SK-N-SH treated with all-trans-retinoic acid at 6 μM for 48 hours (cell line): ENCODE measurements around the gene SETMAR.

ENCODE experiments used
- ATAC-seq: fragments of 200-7000 bp; cut with Tn5 transposase; 3 replicates; pipeline ENCODE4 v1.9.1; 2020; ENCODE audit warnings: mild to moderate bottlenecking, moderate library complexity
- ARNTL ChIP-seq: fragments of 450-650 bp; formaldehyde crosslinking; IDR thresholded peaks from 2 replicates; pipeline ENCODE4 v1.5.0; 2020; ENCODE audit warnings: low read depth, mild to moderate bottlenecking, moderate library complexity, borderline replicate concordance
- BACH2 ChIP-seq: fragments of 250-450 bp; sonication (Bioruptor Pico); IDR thresholded peaks from 2 replicates; pipeline ENCODE4 v1.9.0; 2021; ENCODE audit warnings: mild to moderate bottlenecking, borderline replicate concordance
- CSDC2 ChIP-seq: fragments of 250-450 bp; sonication (Bioruptor Pico); IDR thresholded peaks from 2 replicates; pipeline ENCODE4 v1.5.0; 2020; ENCODE audit warnings: mild to moderate bottlenecking, moderate library complexity
- CSRNP3 ChIP-seq: fragments of 250-450 bp; sonication (Bioruptor Pico); IDR thresholded peaks from 2 replicates; pipeline ENCODE4 v1.5.1; 2021; ENCODE audit warnings: mild to moderate bottlenecking, moderate library complexity
- ESRRG ChIP-seq: fragments of 250-450 bp; sonication (Bioruptor Pico); IDR thresholded peaks from 2 replicates; pipeline ENCODE4 v1.6.1; 2021; ENCODE audit warnings: mild to moderate bottlenecking
- GLIS3 ChIP-seq: fragments of 250-450 bp; sonication (Bioruptor Pico); IDR thresholded peaks from 2 replicates; pipeline ENCODE4 v1.5.0; 2020; ENCODE audit warnings: mild to moderate bottlenecking, moderate library complexity
- ISL1 ChIP-seq: fragments of 250-450 bp; sonication (Bioruptor Pico); IDR thresholded peaks from 2 replicates; pipeline ENCODE4 v2.1.2; 2022; ENCODE audit warnings: mild to moderate bottlenecking, moderate library complexity
- OSR1 ChIP-seq: fragments of 250-450 bp; sonication (Bioruptor Pico); IDR thresholded peaks from 2 replicates; pipeline ENCODE4 v1.8.0; 2022; ENCODE audit warnings: moderate library complexity, mild to moderate bottlenecking, inconsistent platforms
- PATZ1 ChIP-seq: fragments of 250-450 bp; sonication (Bioruptor Pico); IDR thresholded peaks from 2 replicates; pipeline ENCODE4 v1.8.0; 2020; ENCODE audit warnings: mild to moderate bottlenecking, moderate library complexity, borderline replicate concordance
- POU6F1 ChIP-seq: fragments of 250-450 bp; sonication (Bioruptor Pico); IDR thresholded peaks from 2 replicates; pipeline ENCODE4 v1.8.0; 2021; ENCODE audit warnings: low read depth, mild to moderate bottlenecking, moderate library complexity, borderline replicate concordance
- PPARA ChIP-seq: fragments of 250-450 bp; sonication (Bioruptor Pico); IDR thresholded peaks from 2 replicates; pipeline ENCODE4 v1.5.0; 2020; ENCODE audit warnings: mild to moderate bottlenecking, borderline replicate concordance
- RARB ChIP-seq: fragments of 250-450 bp; sonication (Bioruptor Pico); IDR thresholded peaks from 2 replicates; pipeline ENCODE4 v1.8.0; 2021; ENCODE audit warnings: mild to moderate bottlenecking, moderate library complexity
- SNAI2 ChIP-seq: fragments of 250-450 bp; sonication (Bioruptor Pico); IDR thresholded peaks from 2 replicates; pipeline ENCODE4 v1.5.0; 2020; ENCODE audit warnings: mild to moderate bottlenecking, moderate library complexity
- TCF4 ChIP-seq: fragments of 250-450 bp; sonication (Bioruptor Pico); IDR thresholded peaks from 2 replicates; pipeline ENCODE4 v1.8.0; 2021; ENCODE audit warnings: mild to moderate bottlenecking, moderate library complexity, borderline replicate concordance
- TOX ChIP-seq: fragments of 250-450 bp; sonication (Bioruptor Pico); IDR thresholded peaks from 2 replicates; pipeline ENCODE4 v1.8.0; 2021; ENCODE audit warnings: mild to moderate bottlenecking, moderate library complexity, borderline replicate concordance
- TSHZ2 ChIP-seq: fragments of 250-450 bp; sonication (Bioruptor Pico); IDR thresholded peaks from 2 replicates; pipeline ENCODE4 v1.5.0; 2020; ENCODE audit warnings: mild to moderate bottlenecking, moderate library complexity
- ZC3H10 ChIP-seq: fragments of 250-450 bp; sonication (Bioruptor Pico); IDR thresholded peaks from 2 replicates; pipeline ENCODE4 v1.5.1; 2021; ENCODE audit warnings: mild to moderate bottlenecking, moderate library complexity
- ZFP3 ChIP-seq: fragments of 250-450 bp; sonication (Bioruptor Pico); IDR thresholded peaks from 2 replicates; pipeline ENCODE4 v1.5.0; 2020; ENCODE audit warnings: mild to moderate bottlenecking, moderate library complexity
- ZFP30 ChIP-seq: fragments of 450-650 bp; formaldehyde crosslinking; IDR thresholded peaks from 2 replicates; pipeline ENCODE4 v1.5.0; 2022; ENCODE audit warnings: mild to moderate bottlenecking, moderate library complexity
- ZNF565 ChIP-seq: fragments of 450-650 bp; formaldehyde crosslinking; conservative IDR thresholded peaks from 2 replicates; pipeline ENCODE4 v1.5.0; 2020; ENCODE audit warnings: low read depth, mild to moderate bottlenecking, moderate library complexity
- ZNF70 ChIP-seq: fragments of 450-650 bp; formaldehyde crosslinking; IDR thresholded peaks from 2 replicates; pipeline ENCODE4 v1.5.0; 2020; ENCODE audit warnings: mild to moderate bottlenecking, moderate library complexity
- ZNF8 ChIP-seq: fragments of 450-650 bp; formaldehyde crosslinking; IDR thresholded peaks from 2 replicates; pipeline ENCODE4 v1.5.0; 2020; ENCODE audit warnings: mild to moderate bottlenecking, moderate library complexity

The SETMAR gene

GRCh38 chr3:4356546-4357410 is 53.6 kb downstream of the SETMAR start:
- TF ChIP-seq ESRRG (CRISPR knock-in tag) (no peak), ISL1 (CRISPR knock-in tag) (no peak), TCF4 (CRISPR knock-in tag) (no peak), TOX (CRISPR knock-in tag) (no peak), BACH2 (CRISPR knock-in tag) (no peak), GLIS3 (no peak), OSR1 (CRISPR knock-in tag) (no peak), ZFP30 (CRISPR knock-in tag) (no peak), RARB (CRISPR knock-in tag) (no peak), ZNF565 (CRISPR knock-in tag) (no peak), POU6F1 (CRISPR knock-in tag) (no peak), ZC3H10 (no peak), PATZ1 (CRISPR knock-in tag) (no peak), PPARA (no peak), CSDC2 (no peak), CSRNP3 (CRISPR knock-in tag) (no peak), TSHZ2 (CRISPR knock-in tag) (no peak), SNAI2 (CRISPR knock-in tag) (no peak)
- ATAC-seq = peak; percentile 66

- no peak for ATAC-seq
- no peak for TF ChIP-seq ISL1 (CRISPR knock-in tag)
- TF ChIP-seq GLIS3 = no peak
- TF ChIP-seq OSR1 (CRISPR knock-in tag) = no peak
- TF ChIP-seq ZNF70 (CRISPR knock-in tag) = no peak
- no peak for TF ChIP-seq ZFP30 (CRISPR knock-in tag)
- no peak for TF ChIP-seq ARNTL (CRISPR knock-in tag)
- TF ChIP-seq TOX (CRISPR knock-in tag) = no peak
- no peak for TF ChIP-seq ZFP3 (CRISPR knock-in tag)
- TF ChIP-seq POU6F1 (CRISPR knock-in tag) = no peak
- TF ChIP-seq ZNF565 (CRISPR knock-in tag) = no peak
- no peak for TF ChIP-seq ZNF8 (CRISPR knock-in tag)
- no peak for TF ChIP-seq ESRRG (CRISPR knock-in tag)
- TF ChIP-seq, all 23 proteins: peak for 0
These were observed 55.1 kb downstream of the SETMAR start for GRCh38 chr3:4358273-4358672.
